ENCODE results near the gene GJB3. TPM values are rescaled to one million over a fixed set of nuclear protein-coding genes. Genes with fewer than 3 reads are reported as not detected.

GJB3 gene
- total and polyA plus RNA-seq, 9 of the 15 experiments (the other 6 are each of a cell fraction or from before 2014, with no cell fraction given): not detected

DNA sequence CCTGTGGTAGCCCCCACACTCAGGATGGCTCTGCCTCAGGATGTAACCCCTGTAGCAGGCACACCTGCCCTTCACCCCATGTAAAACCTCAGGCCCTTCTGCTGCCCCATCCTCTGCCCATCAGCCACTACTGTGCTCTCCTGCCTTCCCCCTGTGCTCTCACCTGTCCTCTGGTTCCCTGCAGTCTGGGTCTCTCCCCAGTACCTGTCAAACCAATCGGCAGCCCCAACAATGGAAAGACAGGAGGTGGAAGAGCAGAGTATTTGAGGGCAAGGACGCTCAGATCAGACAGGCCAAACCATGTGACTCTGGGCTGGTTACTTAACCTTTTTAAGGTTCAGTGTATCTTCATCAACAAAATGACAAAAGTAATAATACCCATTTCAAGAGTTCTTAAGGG, 47.6 kb downstream of the GJB3 start:
- 4% methylated on average over 2 of the region's 2 CpGs for WGBS (ENCODE audit: insufficient coverage, low coverage, missing lambda C conversion rate)
- Histone ChIP-seq H3K27ac (ENCODE audit: extremely low read depth, low read depth, low read length) (no peak overlapping the region), H3K4me3 (no peak overlapping the region), H3K27me3 (ENCODE audit: control insufficient read depth in 2 of 2, insufficient read depth in 2 of 2, low read length in 2 of 2) (peaks cover 0 to 13% of the 10 kb centered on the region in 2 experiments; a peak in 4 of 5 replicates), H3K4me1 (replicated peaks in 1 of 2; ENCODE audit: control insufficient read depth in 2 of 2, insufficient read depth in 2 of 2, low read length in 2 of 2) (peaks cover 0 to 7% of the 10 kb centered on the region in 2 experiments; a peak in 2 of 5 replicates), H3K4me2 (ENCODE audit: insufficient read depth, low read length) (no peak overlapping the region), H3K9me1 (ENCODE audit: control insufficient read depth, insufficient read depth, low read length) (no peaks in the 10 kb centered on the region), H3K79me2 (ENCODE audit: control insufficient read depth, insufficient read depth, low read length) (no peaks in the 10 kb centered on the region), H3K9ac (ENCODE audit: insufficient read depth in 1 of 2, low read depth in 2 of 2, low read length in 2 of 2) (no peak overlapping the region), H3K36me3 (ENCODE audit: control insufficient read depth, insufficient read depth, low read length) (no peaks in the 10 kb centered on the region), H4K20me1 (replicated peaks; ENCODE audit: control insufficient read depth, insufficient read depth, low read length) (no peaks in the 10 kb centered on the region), H2AFZ (ENCODE audit: low read depth, low read length) (no peak overlapping the region), H3K9me3 (replicated peaks; ENCODE audit: control insufficient read depth, insufficient read depth, low read depth, low read length) (no peaks in the 10 kb centered on the region)
- DNase-seq (ENCODE audit: extremely low read depth in 1 of 4, low spot score in 3 of 4): peak in 1 of 4 experiments; percentile 7
- FAIRE-seq: no peak
- no TSS peak for BruUV-seq (replicated peaks)
- POLR2A ChIA-PET: no interaction called here
- in situ Hi-C loops (cut with MboI): no loop called here
- ATAC-seq: no peak
- TF ChIP-seq CCNT2 (IDR thresholded peaks at IDR 0.05; ENCODE audit: borderline replicate concordance, extremely low read depth, insufficient read length, low read depth, low read length) (no peak), TCF7 (IDR thresholded peaks at IDR 0.05; ENCODE audit: borderline replicate concordance) (no peak), BMI1 (IDR thresholded peaks at IDR 0.05; ENCODE audit: low read length) (no peak), ZNF699 (CRISPR knock-in tag; IDR thresholded peaks at IDR 0.05; ENCODE audit: insufficient replicate concordance) (no peak), NELFE (IDR thresholded peaks at IDR 0.05; ENCODE audit: insufficient read depth, insufficient read length) (no peak), ZZZ3 (IDR thresholded peaks at IDR 0.05) (no peak), RNF2 (IDR thresholded peaks at IDR 0.05) (no peak), ZNF561 (CRISPR knock-in tag; conservative IDR thresholded peaks at IDR 0.05) (no peak), XRCC4 (IDR thresholded peaks at IDR 0.05; ENCODE audit: extremely low read depth, insufficient read depth, insufficient read length) (no peak), E4F1 (CRISPR knock-in tag; IDR thresholded peaks at IDR 0.05; ENCODE audit: borderline replicate concordance) (no peak), HIVEP1 (CRISPR knock-in tag; IDR thresholded peaks at IDR 0.05) (no peak), TARDBP (IDR thresholded peaks at IDR 0.05) (no peak), NFIX (CRISPR knock-in tag; IDR thresholded peaks at IDR 0.05; ENCODE audit: low read depth) (no peak), KDM5B (IDR thresholded peaks at IDR 0.05; ENCODE audit: insufficient replicate concordance, low read depth, low read length) (no peak)
- CTCF ChIA-PET (ENCODE audit: low intra/inter-chr PET ratio): no interaction called here
- intact Hi-C loops (cut with micrococcal nuclease): no loop called here

All from K562 (cell line).